Stimulated activated CD8-positive, alpha-beta memory T cell treated with anti-CD3 and anti-CD28 coated beads, Interleukin-4, amount 100 ng/mL, for 4 hours (primary cell): ENCODE results near the gene ELK3.

Experiments used
- DNase-seq, 2 donors: peaks; one replicate each; pipeline ENCODE4 v3.0.0-alpha.2; 2020; ENCODE audit warnings: low read depth in 2 of 2, low spot score in 1 of 2

ELK3 gene

GRCh38 chr12:96234591-96235483 is 40.7 kb downstream of the ELK3 start:
- no peak for DNase-seq

- DNase-seq: no peak
Observed at GRCh38 chr12:96235484-96235826, 41.3 kb downstream of the ELK3 start.

GRCh38 chr12:96236221-96236822 is 42.1 kb downstream of the ELK3 start:
- DNase-seq: no peak

- no peak for DNase-seq
Observed at GRCh38 chr12:96237035-96237434, 42.9 kb downstream of the ELK3 start.

DNA sequence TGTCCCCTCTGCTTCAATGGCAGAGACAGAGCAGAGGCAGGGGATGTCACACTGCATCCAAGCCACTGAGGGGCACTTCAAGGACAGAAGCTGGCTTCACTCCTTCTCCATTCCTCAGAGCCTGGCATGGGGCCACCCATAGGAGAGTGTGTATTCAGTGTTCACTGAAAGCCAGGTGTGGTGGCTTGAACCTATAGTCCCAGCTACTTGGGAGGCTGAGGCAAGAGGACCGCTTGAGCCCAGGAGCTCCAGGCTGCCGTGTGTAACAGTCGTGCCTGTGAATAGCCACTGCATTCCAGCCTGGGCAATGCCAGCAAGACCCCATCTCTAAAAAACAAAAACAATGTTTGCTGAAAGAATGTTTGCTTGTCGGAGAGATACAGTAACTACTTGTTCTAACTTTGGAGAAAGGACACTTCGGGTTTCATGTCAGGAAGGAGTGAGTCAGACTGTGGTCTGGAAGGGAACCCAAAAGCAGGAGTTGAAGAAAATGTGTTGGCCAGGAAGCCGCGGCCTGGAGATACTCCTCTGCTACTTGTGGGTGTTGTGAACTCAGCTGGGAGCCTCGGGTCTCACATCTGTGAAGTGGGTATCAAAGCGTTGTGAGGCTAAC is 43.4 kb downstream of the ELK3 start:
- peak; percentile 14 to 36 for DNase-seq

GRCh38 chr12:96238336-96239047 is 44.3 kb downstream of the ELK3 start:
- DNase-seq: no peak

DNA sequence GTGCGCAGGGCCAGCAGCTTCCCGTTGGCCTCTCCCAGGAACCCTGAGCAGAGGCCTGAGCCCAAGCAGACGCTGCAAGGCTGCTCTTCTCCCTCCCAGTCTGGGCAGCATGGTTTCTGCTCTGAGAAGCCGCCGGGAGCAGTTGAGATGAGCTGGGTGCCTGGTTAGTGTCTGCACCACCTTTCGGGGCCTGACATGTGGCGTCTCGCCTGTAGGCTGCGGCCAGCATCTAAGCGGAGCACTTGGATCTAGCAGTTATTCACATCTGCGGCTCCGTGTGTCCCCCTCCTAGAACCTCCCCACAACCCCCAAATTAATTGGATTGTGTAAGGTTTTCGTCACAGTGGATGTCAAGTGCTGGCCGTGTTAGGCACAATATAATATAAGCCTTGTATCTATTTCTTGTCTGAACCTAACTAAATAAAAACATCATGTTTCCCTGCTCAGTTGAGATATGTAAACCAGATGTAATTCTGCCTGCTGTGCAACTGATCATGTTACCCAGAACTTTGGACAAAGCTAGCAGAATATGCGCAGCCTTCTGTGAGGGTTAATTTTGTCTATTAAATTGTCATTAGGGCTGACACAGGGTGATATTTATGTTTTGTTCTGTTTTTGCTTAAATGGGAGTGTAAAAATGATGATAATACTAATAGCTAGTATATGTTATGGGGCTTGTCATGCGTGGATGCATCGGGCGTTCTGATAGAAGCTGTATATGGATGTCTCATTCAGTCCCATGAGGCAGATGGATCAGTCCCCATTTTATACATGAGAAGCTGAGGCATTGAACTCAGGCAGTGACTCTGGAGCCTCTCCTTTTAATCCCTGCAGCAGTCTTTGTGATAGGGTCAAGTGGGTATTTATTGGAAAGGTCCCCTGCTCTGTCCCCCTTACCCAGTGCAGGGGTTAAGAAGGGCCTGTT is 45.8 kb downstream of the ELK3 start:
- DNase-seq: no peak

- no peak for DNase-seq
Observed at GRCh38 chr12:96240656-96241055, 46.5 kb downstream of the ELK3 start.

- DNase-seq: no peak
Observed at GRCh38 chr12:96241431-96241830, 47.3 kb downstream of the ELK3 start.

- DNase-seq: peak; percentile 37
Observed at GRCh38 chr12:96241846-96242256, 47.7 kb downstream of the ELK3 start.

GRCh38 chr12:96242597-96242996 is 48.4 kb downstream of the ELK3 start:
- DNase-seq: no peak

- no peak for DNase-seq
Observed at GRCh38 chr12:96244826-96245225, 50.7 kb downstream of the ELK3 start.

GRCh38 chr12:96246926-96247505 is 52.8 kb downstream of the ELK3 start:
- DNase-seq: no peak

GRCh38 chr12:96247563-96247962 is 53.4 kb downstream of the ELK3 start:
- DNase-seq: no peak

- DNase-seq: no peak
Observed at GRCh38 chr12:96248136-96248931, 54.2 kb downstream of the ELK3 start.

DNA sequence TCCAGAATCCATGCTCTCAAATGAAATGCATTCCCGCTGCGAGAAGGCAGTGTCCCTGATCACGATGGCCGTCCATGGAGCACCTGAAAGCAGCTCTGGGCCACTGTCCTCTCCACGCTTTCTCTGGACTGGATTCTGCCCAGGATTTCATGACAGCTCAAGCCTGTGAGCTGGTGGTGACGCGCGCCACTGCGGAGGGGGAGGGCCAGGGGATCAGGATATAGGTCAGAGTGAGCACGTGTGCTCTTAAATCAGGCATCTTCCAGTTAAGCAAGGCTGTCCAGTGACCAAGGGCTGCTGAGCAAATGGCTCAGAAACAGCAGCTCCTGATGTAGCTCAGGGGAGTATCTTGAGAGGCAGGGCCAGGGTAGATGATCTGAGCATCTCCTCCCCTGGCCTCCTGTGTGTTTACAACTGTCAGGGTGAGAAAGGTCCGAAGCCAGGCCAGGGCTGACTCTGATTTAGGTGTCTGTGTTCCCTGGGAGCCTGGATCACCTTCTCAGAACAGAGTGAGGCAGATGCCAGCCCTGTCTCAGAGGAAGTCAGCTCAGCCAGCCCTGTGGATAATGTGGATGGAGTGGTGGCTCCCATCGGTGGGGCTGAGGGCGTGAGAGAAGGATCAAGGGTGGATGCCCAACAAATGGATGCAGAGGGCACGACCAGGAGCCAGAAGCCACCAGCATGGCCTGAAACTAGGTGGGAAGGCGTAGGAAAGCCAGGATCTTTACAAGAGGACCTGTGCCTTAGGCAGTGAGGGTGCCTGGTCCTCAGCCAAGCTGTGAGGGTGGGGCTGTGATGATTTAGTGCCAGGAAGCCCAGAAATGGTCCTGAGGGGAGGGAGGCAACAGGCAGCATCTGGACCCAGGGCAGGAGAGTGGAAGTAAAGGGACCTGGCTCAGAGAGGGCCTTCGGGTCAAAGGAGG is 55.3 kb downstream of the ELK3 start:
- DNase-seq: no peak

GRCh38 chr12:96250119-96250685 is 56.0 kb downstream of the ELK3 start:
- no peak for DNase-seq

DNA sequence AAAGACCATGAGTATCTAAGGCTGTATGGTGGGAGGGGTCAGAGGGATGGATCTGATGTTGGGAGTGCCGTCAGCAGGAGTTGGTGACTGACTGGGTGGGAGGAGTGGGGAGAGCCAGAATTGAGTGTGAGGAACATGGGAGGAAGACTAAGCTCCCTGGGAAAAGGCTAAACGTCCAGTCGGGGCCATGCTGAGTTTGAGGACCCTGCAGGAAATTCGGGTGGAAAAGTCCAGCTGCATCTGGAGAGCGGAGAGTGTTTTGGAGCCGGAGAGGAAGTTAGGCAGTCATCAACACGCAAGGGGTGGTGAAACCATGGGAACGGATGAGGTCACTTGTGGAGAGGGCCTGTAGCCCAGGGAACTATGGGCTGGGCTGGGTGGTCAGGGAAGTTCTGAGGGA is 60.9 kb downstream of the ELK3 start:
- DNase-seq: no peak
